22Rv1 (cell line): ENCODE data around the gene TENM4.

Source experiments
- ZFX ChIP-seq: fragments of 450-650 bp; IDR thresholded peaks from 2 replicates; pipeline ENCODE4 v1.6.1; 2017; ENCODE audit warnings: antibody characterized with exemption, borderline replicate concordance
- TF ChIP-seq, protein P1 (sequence below): fragments of 450-650 bp; IDR thresholded peaks from 2 replicates; pipeline ENCODE4 v1.5.1; 2017; ENCODE audit warnings: mild to moderate bottlenecking

DNA sequence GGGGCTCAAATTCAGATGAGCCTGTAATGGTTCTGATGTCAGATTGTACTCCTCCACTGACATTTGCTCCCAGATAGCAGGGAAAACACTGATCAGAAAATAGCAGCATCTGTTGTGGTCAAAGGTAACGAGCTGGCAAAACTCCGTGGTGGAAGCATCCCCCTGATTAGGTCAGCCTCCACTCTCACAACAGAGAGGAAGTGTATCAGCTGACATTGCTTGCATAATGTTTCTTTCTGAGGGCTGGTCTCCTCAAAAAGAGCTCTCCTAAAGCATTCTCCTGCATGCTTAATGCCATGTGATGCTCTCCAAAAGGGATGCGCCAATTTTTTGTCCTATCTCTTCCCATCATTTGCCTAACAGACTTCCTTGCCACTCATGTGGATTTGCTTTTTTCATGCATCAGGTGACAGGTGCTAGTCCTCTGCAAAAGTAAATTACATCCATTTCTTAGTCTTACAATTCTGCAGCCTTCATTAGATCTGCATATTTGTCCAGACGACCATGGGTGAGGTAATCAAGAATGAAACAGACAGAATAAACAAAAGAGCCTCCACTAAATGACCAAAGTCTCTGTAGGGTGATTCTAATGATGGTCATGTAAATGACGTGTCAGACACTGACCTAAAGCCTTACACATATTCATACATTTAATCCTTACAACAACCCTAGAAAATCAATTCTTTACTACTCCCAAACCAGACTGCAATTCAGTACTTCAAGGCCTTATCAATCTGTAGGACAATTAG is 6.4 kb upstream of the TENM4 start:
- TF ChIP-seq, protein P1, sequence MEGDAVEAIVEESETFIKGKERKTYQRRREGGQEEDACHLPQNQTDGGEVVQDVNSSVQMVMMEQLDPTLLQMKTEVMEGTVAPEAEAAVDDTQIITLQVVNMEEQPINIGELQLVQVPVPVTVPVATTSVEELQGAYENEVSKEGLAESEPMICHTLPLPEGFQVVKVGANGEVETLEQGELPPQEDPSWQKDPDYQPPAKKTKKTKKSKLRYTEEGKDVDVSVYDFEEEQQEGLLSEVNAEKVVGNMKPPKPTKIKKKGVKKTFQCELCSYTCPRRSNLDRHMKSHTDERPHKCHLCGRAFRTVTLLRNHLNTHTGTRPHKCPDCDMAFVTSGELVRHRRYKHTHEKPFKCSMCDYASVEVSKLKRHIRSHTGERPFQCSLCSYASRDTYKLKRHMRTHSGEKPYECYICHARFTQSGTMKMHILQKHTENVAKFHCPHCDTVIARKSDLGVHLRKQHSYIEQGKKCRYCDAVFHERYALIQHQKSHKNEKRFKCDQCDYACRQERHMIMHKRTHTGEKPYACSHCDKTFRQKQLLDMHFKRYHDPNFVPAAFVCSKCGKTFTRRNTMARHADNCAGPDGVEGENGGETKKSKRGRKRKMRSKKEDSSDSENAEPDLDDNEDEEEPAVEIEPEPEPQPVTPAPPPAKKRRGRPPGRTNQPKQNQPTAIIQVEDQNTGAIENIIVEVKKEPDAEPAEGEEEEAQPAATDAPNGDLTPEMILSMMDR: no peak
- no peak for TF ChIP-seq ZFX
